ENCODE measurements around the gene BAHD1.
"Not testable (repeated sequence)": the region's sequence is repeated elsewhere in the genome, so short reads cannot be mapped to it uniquely, and the experiment has no call there.

The BAHD1 gene

DNA sequence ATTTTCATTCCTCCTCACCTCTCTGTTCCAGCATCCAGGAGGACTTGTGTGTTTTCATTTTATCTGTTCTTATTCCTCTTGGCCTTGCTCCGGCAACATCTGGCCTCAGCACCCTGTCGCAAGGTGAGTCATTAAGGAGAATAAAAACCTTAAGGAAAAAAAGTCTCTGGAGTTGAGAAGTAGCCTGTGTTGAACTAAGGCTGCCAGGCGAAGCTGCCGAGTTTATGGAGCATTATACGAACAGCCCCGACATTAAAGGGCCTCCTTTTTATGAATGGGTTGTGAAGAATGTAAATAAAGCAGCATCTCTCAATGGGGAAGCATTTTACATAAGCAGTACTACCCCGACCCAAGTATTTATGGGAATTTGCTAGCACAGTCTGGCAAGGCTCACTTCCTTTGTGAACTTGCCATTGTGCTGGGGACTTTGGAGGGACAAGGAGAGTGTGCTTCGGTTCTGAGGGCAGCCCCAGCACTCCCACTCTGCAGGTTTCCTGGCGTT, 4.7 kb downstream of the BAHD1 start:
- no peak for DNase-seq (ENCODE audit: low read depth)

DNA sequence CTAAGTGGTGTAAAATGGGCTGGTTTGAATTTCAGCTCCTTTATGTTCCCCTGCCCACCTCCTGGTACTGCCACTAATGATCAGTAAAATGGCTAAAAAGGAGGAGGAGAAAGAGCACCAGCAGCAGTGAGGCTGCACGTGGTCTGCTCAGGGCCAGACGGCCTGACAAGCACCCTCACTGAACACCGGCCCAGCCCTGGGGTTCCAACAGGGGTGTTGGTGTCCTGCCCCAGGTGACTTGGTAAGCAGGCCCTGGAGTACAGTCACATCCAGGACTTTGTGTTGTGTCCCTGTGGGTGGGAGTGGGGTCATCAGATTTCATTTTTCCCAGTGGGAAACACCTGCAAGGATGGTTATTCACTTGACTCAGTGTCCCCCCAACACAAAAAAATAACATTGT, 5.4 kb downstream of the BAHD1 start:
- DNase-seq (ENCODE audit: low read depth): no peak

DNA sequence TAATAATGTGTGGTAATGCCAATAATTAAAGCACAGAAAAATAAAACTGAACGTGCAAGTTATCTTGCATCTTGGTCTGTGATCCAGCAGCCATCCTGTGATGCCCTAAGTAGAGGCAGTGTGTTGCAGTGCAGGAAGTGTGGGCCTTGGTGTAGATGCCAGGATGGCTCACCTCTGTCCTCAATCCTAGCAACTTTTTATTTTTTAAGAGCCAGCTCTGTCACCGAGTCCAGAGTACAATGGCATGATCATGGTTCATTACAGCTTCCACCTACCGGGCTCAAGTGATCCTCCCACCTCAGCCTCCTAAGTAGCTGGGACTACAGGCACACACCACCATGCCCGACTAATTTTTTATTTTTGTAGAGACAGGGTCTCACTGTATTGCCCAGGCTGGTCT, 7.6 kb downstream of the BAHD1 start:
- DNase-seq (ENCODE audit: low read depth): no peak

DNA sequence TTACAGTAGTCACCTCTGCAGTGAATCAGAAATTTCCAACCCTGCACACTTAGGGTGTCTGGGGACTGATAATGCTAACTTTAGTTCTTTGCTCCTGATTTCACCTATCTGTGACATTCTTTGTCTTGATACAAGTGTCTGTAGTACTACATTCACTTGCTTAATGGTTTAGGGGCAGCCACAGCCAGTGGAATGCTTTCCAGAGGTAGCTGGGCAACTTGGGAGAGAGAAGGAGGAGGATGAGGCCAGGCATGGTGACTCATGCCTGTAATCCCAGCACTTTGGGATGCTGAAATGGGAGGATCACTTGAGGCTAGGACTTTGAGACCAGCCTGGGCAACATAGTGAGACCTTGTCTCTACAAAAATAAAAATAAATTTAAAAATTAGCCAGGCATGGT, 8.5 kb downstream of the BAHD1 start:
- no peak for DNase-seq (ENCODE audit: low read depth)

DNA sequence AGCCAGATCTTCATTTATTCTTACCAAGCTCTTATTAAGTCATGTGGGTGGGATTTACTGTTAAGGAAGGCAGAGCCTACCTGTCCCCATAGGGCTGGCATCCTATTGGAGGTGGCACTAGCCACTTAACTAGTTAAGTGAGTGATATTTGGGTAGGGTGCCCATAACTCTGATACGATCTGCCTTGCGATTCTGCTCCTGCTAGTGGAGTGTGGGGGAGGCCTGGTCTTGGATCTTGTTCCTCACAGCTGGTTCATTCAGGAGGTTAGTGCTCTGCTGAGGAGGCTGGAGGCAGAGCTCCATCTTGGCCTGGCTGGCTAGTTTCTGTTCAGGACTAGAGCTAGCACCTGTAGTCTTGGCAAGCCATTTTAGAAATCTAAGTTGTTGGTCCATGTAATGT, 9.3 kb downstream of the BAHD1 start:
- DNase-seq (ENCODE audit: low read depth): no peak

DNA sequence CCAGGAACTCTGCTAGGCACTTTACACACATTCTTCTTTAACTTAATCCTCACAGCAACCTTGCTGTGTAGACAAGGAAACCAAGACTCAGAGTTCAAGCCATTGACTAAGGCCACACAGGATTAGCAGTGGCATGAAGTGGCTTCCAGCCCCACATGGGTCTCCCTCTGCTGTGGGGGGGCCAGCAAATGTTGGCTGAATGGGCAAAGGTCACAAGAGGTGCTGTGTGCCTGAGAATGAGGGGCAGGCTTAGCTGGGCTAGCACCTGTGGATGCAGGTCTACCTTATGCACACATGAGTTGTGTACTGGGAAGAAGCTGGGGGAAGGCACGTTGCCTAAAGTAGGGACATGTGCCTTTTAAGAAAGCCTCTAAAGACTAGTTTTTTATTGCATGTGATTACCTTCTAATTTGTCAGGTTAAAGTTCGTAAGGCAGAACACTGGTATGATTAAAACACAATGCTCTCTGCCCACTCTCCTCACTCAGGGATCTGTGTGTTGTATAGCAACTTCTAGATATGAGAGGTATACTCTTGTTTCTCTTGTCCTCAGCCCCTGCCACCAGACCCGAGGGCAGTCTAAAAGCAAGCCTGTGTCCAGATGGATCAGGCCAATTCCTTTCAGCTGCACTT, 10.9 kb downstream of the BAHD1 start:
- no peak for DNase-seq (ENCODE audit: low read depth)

DNA sequence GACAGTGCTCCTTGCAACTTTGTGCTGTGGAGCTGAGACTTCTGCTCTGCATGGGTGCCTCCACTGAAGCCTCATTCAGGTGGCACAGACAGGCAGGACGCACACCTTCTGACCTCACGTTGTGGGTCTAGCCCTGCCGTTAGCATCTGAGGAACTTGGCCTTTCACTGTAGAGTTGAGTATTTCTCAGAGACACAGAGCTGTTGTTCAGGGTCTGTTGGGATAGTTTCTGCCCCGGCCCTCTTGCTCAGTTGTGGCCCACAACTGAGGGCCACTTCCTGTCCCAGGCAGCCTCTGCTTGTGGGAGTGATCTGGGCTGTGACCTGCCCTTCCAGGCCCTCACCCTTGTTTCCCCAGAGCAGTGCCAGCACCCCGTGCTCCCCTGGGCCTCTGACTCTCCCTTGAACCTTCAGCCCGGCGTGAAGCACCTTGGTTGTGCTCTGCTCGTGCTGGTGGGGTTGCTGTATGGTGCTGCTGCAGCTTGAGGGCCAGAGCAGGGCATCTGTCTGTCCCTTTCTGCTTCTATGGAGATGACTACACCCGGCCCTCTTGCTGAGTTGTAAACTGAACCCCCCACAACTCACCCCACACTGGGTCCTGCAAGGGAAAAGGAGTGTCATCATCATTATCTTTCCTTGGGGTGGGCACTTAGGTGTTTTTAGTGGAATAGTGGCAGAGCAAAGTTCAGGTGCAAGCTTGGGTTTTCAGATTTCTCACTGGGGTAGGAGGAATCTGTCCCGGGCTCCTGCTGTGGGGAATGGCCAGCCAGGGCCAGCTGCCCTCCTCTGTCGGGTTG, 11.7 kb downstream of the BAHD1 start:
- DNase-seq (ENCODE audit: low read depth): no peak

DNA sequence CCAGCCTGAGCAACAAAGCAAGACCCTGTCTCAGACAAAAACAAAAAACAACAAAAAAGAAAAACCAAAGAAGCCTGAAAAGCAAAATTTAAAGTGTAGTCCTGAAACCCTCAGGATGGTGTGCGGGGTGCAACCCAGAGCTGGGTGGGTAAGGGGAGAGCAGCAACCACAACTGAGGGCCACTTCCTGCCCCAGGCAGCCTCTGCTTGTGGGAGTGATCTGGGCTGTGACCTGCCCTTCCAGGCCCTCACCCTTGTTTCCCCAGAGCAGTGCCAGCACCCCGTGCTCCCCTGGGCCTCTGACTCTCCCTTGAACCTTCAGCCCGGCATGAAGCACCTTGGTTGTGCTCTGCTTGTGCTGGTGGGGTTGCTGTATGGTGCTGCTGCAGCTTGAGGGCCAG, 13.2 kb downstream of the BAHD1 start:
- DNase-seq (ENCODE audit: low read depth): not testable (repeated sequence)

DNA sequence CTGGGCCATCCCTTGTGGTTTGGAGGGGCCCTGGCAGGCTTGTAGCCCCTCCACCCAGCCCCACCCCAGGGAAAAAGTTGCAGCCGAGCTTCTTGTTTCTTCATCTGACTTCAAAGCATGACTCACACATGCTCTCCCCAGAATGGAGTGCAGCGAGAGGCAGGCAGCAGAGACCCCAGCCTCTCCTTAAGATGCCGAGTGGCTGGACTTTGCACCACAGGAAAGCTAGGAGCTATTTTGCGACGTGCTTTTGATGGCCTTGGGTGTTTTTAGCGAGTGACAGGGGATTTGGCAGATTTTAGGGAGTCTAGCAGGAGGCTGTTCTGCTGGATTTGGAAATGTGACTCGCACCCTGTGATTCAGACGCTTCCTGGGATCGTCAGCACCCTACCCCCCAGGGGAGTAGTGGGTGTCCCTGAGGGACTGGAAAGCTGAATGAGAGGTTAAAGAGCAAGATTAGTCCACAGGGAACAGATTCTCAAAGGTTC, 14.2 kb downstream of the BAHD1 start:
- DNase-seq (ENCODE audit: low read depth): no peak

DNA sequence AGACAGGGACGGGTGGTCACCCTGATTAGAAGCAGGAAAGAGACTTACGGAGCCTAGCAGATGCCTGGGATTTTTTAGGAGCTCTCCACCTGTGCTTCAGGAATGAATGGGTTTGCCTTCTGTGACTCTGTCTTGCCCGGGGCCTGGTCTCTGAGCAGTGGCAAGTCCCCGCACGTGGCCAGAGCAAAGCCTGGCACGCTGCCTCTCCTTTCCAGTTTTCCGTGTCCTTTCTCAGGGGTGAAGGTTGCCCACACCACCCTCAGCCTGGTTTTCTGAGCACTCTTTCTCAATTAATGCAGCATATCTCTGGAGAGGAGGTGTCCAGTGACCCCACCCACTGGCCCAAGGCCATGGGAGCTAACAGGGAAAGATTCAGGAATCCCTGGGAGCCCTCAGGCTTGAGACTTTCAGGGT, 15.6 kb downstream of the BAHD1 start:
- no peak for DNase-seq (ENCODE audit: low read depth)

DNA sequence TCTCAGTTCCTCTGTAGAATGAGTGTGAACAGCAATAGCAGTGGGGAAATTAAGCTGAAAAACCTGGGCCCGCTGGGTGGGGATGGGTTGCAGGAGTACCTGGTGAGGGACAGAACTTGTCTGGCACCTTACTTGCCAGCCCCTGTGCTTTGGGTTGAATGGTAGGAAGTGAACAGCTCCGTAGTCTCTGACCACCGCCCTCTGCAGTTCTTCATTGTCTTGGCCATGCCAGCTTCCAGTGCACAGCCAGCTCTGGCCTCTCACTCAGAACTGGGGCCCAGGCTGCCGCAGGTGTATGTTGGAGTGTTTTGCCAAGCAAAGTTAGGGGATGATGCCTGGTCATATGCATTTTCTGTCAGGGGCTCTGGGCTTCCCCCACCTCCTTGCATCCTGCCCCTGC, 16.0 kb downstream of the BAHD1 start:
- no peak for DNase-seq (ENCODE audit: low read depth)

DNA sequence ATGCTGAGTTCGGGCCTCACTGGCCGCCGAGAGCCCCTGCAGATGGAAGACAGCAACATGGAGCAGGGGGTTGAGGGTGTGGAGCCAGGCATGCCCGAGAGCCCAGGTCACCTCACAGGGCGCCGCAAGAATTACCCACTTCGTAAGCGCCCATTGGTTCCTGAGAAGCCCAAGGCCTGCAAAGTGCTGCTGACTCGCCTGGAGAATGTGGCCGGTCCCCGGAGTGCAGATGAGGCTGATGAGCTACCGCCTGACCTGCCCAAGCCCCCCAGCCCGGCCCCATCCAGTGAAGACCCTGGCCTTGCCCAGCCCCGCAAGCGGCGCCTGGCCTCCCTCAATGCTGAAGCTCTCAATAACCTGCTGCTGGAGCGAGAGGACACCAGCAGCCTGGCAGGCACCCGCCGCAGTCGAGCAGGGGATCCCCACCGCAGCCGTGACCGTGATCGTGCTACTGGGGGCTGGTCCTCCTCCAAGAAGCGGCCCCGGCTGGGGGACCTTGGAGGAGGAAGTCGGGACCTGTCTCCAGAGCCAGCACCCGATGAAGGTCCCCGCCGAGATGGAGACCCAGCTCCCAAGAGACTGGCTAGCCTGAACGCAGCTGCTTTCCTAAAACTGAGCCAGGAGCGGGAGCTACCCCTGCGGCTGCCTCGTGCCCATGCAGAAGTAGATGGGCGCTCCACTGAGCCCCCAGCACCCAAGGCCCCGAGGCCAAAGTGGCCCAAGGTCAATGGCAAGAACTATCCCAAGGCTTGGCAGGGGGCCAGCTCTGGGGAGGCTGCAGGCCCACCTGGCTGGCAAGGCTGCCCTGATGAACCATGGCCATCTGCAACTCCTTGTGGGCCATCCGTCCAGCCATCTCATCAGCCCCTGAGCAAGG, 18.0 kb downstream of the BAHD1 start:
- DNase-seq (ENCODE audit: low read depth): no peak

DNA sequence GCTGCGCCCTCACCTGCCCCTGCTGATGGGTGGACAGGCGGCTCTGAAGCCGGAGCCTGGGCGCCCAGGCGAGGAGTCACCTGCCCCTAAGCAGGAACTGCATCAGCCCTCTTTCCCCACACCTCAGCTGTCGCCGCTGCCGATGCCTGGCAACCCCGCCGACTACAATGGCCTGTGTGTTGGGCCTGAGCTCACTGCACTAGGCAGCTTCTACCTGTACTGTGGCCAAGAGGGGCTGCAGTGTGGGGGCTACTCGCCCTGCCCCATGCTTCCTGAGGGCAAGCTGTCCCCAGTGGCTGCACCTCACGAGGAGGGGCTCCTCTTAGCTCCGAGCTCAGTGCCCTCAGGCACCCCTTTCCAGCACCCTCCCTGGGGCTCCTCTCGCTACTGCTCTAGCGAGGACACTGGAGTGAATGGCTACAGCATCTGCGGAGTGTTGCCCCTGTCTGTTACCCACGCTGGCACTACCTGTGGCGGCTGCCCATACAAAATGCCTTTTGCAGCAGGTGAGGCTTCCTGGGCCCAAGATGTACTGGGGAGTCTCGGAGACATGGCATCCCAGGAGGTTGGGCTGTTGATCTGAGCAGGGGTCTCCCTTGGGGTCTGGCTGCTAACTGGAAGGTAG, 18.8 kb downstream of the BAHD1 start:
- no peak for DNase-seq (ENCODE audit: low read depth)

DNA sequence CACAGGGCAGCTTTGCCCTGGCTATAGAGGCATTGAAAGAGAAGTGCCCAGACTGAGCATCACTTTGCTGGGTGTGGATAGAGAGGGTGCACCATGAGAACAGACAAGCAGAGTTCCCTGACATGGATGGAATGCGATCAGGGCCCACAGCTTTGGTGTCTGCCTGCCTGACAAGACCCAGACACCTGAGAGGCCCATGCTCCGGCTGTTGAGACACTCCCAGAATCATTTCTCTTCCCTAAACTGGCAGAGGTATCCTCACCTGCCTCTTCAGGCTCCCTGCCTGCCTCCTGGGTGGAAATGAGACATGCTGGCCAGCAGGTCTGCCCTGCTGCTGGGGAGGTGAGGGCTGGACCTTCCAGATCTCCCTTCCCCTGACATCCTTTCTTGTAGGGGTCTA, 19.7 kb downstream of the BAHD1 start:
- DNase-seq (ENCODE audit: low read depth): no peak

DNA sequence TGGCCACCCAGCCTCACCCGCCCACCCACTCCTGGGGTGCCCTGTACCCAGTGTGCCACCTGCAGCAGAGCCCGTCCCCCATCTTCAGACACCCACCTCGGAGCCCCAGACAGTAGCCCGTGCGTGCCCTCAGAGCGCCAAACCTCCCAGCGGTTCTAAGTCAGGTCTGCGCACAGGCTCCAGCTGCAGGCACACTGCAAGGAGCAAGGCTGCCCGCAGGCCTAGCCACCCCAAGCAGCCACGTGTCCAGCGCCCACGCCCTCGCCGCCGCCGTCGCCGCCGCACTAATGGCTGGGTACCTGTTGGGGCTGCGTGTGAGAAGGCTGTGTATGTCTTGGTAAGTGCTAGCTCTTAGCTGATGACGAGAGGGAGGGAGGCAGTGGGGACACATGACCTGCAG, 21.2 kb downstream of the BAHD1 start:
- no peak for DNase-seq (ENCODE audit: low read depth)

DNA sequence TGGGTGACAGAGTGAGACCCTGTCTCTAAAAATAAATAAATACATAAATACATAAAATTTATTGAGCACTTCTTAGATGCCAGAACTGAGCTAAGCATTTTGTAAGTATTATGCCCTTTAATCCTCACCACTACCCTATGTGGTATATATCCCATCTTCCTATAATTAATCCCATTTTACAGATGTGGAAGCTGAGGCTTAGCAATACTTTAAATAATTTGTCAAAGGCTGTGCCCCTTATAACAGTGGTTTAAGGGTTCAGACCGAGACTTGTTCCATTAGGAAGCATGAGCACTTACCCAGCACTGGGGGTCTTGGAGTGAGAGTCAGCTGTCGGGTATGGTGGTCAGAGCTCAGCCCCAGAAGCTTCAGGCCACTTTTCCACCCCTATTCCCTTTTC, 22.5 kb downstream of the BAHD1 start:
- DNase-seq (ENCODE audit: low read depth): no peak

DNA sequence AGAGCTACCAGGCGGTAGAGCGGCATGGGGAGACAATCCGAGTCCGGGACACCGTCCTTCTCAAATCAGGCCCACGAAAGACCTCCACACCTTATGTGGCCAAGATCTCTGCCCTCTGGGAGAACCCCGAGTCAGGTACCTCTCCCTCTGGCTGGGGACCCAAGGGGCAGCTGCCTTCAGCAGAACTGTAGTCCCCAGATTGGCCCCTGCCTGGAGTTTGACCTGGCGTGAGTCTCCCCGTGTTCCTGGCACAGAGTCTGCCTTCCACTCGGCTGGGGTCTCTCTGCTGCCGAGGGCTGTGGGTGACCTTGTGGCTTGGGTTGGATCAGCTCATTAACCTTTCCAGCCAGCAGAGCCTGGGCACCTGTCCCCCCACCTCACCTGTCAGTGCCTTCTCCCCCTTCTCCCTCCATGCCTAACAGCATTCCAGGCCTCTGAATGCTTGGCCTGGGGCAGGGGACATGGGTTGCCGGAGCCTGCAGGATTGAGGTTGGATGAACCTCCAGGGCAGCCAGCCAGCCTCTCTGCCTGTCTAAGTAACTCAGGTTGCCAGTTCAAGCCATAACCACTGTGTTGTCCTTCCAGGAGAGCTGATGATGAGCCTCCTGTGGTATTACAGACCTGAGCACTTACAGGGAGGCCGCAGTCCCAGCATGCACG, 23.3 kb downstream of the BAHD1 start:
- DNase-seq (ENCODE audit: low read depth): no peak

DNA sequence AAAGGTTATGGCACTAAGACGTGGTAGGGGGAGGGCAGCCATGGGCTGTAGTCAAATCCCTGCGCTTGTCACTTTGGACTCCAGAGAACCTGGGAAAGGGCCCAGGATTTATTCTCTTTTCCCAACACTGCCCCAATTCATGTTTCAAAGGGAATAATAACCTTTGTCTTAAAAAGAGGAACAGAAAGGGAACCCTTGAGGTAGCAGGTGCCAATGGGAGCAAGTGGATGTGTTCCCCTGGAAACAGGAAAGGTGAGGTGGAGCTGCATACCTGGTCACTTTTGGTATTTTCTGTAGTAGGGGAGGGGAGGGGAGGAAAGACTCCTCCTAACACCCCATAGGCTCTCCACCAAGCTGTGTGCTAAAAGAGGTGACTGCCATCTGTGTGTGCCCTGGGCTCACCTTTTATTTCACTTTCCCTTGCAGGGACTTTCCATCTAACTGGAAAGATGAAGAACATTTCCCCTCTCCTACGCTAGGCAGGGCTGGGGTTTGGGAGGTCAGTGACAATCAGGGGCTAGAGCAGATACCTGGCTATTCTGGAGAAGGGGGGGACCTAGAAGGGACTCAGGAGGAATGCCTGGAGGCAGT, 23.9 kb downstream of the BAHD1 start:
- DNase-seq (ENCODE audit: low read depth): no peak

DNA sequence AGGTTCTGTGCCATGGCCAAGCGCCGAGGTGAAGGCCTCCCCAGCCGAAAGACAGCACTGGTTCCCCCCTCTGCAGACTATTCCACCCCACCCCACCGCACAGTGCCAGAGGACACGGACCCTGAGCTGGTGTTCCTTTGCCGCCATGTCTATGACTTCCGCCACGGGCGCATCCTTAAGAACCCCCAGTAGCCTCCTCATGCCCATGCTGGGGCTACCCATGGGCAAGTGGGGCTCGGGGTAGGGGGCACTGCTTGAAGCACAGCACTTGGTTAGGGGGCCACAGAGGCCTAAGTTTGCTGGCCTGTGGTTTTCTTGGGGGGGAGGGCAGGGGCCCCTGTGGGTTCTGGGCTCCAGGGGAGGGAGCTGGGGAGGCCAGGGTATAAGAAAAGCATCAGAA, 25.2 kb downstream of the BAHD1 start:
- no peak for DNase-seq (ENCODE audit: low read depth)

DNA sequence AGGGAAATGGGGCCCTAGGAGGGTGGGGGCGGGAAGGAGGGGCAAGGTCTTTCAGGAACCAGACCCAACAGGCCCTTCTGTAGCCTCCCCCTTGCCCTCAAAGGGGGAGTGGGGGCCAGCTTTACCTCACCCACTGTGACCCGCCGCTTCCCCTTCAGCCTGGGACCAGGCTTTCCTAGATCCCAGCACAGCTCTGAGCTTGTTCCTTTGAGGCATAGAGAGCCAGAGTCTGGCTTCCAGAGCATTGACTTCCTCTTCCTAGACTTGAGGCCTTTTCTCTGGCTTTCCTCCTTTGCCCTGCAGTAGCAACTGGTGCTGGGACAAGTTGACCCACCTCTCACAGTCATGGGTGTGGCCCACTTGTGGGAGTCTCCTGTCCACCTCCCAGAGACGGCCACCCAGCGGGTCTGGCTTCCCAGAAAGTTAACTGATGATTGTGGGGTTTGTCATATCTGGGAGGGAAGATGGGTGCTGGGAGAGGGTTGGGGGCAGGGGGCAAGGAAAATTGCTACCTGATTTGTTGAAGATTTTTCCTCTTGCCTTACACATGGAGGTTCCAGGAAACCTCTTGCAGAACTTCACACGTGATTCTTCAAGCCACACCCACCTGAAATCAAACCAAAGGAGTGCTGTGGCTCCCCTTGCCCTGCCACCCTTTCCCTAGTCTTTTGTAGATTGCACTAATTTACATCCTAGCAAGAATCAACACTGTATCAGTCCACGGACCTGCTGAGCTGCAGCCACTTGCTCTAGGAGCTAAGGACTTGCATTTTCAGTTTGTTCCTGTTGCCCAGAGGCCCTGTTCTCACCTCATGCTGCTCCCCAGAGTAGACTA, 25.9 kb downstream of the BAHD1 start:
- DNase-seq (ENCODE audit: low read depth): no peak

All from stimulated activated CD4-positive, alpha-beta T cell treated with anti-CD3 and anti-CD28 coated beads, Interleukin-2, amount 100 ng/mL, for 4 hours (primary cell).